Raji (cell line): ENCODE data around the gene GRIK4.

Experiments
- POLR2A ChIP-seq: IDR thresholded peaks from 2 replicates; pipeline ENCODE4 v1.6.1; 2011; ENCODE audit warnings: low read depth, low read length, control low read depth; ENCODE audit not compliant: insufficient read depth

The GRIK4 gene

DNA sequence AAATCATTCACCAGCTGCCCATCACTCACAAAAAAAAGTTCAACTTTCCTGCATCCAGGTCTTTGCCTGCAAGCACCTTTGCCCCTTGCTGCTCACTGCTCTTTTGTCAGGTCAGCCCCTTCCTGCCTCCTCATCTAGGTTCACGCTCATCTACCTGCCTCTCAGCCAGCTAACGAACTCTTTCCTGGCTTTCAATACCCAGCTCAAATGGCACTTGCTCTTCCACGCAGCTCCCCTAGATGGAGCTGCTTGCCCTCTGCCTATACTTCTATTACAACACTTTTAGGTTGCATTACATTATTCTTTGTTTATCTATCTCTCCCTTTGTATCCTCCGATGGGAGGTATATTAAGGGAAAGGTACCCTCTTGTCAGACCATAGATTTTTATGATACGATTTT is 433.5 kb downstream of the GRIK4 start:
- no peak for TF ChIP-seq POLR2A

GRCh38 chr11:120950880-120951279 is 439.3 kb downstream of the GRIK4 start:
- TF ChIP-seq POLR2A = no peak

DNA sequence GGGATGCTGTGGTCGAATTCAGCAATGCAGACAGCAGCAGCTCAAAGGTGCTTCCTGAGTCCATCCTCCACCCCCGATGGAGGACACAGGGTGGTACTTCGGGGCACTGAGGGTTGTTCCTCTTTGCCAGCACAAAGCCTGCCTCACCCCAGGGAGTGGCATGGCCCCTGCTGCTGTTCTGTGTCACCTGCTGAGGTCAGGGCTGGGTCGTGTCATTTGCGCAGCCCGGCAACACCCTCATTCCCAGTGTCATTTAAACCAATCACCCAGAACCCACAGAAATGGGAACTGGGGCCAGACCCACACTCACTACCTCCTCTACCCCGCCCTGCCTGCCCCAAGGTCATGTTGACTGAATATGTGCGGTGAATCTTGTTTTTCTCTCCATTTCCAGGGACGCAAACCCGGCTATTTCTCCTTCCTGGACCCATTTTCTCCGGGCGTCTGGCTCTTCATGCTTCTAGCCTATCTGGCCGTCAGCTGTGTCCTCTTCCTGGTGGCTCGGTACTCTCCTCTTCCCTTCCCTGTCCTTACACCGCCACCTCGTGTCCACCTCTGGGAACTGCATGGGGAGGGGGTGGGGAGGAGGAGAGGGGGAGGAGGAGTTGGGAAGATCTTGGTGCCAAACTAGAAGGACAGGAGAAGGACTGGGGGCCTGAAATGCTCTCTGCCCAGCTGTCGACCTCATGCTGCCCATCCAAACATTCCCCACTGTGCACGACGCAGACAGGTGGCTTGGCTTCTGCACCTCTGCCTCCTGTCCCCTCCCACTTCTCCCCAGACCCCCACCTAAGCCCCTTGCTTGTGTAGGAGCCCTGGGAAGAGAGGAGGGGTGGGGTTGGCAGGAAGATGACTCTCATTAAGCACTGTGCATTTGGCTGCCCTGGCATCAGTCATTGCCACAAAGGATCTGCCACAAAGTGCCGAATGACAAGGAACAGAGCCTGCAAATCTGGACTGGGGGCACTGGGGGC is 441.2 kb downstream of the GRIK4 start:
- no peak for TF ChIP-seq POLR2A

GRCh38 chr11:120954381-120954780 is 442.8 kb downstream of the GRIK4 start:
- no peak for TF ChIP-seq POLR2A

DNA sequence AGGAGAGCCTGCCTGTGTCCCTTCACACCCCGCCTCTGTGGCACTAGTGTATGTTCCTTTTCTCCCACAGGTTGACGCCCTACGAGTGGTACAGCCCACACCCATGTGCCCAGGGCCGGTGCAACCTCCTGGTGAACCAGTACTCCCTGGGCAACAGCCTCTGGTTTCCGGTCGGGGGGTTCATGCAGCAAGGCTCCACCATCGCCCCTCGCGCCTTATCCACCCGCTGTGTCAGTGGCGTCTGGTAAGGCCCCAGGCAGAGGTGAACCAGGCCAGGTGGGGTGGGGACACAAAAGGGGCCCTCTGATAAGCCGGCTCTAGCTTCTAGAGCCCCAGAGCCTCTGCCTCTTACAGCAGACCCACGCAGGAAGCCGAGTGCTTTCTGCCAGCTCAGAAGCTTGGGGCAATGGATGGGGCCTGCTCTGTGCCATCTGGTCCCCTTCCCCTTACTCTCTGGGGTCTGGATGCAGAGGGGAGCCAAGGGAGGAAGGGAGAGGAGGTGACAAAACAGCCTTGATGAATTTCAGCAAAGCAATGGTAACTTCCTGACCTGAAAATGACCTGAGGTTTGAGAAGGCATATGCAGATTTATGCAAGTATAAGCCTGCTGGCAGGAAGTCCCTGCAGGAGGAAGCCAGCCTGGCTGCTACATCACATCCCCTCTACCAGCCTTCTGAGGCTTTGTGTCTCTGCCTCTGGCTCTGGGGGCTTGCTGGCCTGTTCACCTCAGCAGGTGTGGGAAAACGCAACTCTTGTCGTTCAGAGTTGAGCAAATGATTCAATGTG is 445.4 kb downstream of the GRIK4 start:
- no peak for TF ChIP-seq POLR2A

- no peak for TF ChIP-seq POLR2A
These were observed 446.6 kb downstream of the GRIK4 start for GRCh38 chr11:120958185-120958584.

GRCh38 chr11:120959189-120959588 is 447.6 kb downstream of the GRIK4 start:
- TF ChIP-seq POLR2A = no peak

- TF ChIP-seq POLR2A = no peak
These were observed 453.3 kb downstream of the GRIK4 start for GRCh38 chr11:120964857-120965256.

DNA sequence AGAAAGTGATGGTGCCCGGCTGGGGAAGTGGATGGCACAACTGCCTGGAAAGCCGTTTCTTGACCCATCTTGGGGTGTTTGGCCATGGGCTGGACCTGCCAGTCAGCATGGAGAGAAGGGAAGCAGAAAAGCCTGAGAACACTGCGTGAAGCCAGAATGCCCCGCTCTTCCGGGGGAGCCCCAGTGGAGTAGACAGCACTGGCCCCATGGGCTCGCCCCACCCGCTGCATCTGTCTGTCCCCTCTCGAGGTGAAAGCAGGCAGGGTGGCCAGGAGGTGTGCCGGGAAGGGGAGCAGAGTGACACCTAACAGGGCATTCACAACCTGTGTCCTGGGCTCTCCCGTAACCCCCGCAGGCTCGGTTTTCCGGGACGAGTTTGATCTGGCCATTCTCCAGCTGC is 455.3 kb downstream of the GRIK4 start:
- no peak for TF ChIP-seq POLR2A

DNA sequence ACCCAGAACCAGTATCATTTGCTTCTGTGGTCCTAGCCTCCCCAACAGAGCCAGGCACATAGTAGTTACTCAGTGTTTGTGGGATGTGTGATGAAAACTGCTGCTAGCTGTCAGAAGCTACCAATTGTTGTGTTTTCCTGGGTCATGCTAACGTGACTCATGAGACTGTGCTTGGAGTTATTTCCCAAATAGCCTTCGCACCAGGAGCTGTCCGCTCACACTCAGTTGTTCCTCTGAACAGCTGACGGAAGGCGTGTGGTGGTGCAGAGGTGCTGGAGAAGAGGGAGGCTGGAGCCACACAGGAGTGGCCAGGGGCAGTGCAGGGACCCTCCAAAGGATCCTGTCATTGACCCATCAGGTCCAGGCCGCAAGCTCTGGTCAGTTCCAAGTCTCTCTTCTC is 458.4 kb downstream of the GRIK4 start:
- TF ChIP-seq POLR2A = no peak

- no peak for TF ChIP-seq POLR2A
These were observed 460.3 kb downstream of the GRIK4 start for GRCh38 chr11:120971825-120972224.

- TF ChIP-seq POLR2A = no peak
These were observed 461.1 kb downstream of the GRIK4 start for GRCh38 chr11:120972621-120973020.

- TF ChIP-seq POLR2A = no peak
These were observed 462.0 kb downstream of the GRIK4 start for GRCh38 chr11:120973501-120973900.

- no peak for TF ChIP-seq POLR2A
These were observed 462.9 kb downstream of the GRIK4 start for GRCh38 chr11:120974466-120974865.

DNA sequence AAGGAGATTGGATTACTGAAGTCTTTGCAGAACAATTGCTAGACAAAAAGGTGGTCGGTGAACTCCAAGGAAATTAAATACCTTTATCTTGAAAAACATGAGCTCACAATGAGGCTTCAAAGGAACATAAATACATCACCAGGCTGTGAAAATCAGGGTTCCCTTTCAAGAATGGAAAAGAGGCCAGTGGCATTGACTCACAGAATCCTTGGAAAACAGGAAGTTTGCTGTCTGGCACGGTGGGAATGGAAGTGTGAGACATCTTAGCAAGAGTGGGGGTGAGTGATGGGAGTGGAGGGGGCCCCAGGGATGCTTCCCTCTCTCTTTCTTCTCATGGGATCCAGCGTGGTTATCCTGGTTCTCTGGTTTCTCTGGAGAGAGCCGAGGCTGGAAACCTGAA is 463.4 kb downstream of the GRIK4 start:
- TF ChIP-seq POLR2A = no peak
